GM18498 (cell line): Measurements from ENCODE around the gene NMNAT3.

Experiments used
- ATAC-seq: cut with Tn5 transposase; IDR thresholded peaks from one replicate; pipeline ENCODE4 v1.9.1; 2021; ENCODE audit warnings: mild to moderate bottlenecking, moderate library complexity; ENCODE audit not compliant: unreplicated experiment

NMNAT3 gene

DNA sequence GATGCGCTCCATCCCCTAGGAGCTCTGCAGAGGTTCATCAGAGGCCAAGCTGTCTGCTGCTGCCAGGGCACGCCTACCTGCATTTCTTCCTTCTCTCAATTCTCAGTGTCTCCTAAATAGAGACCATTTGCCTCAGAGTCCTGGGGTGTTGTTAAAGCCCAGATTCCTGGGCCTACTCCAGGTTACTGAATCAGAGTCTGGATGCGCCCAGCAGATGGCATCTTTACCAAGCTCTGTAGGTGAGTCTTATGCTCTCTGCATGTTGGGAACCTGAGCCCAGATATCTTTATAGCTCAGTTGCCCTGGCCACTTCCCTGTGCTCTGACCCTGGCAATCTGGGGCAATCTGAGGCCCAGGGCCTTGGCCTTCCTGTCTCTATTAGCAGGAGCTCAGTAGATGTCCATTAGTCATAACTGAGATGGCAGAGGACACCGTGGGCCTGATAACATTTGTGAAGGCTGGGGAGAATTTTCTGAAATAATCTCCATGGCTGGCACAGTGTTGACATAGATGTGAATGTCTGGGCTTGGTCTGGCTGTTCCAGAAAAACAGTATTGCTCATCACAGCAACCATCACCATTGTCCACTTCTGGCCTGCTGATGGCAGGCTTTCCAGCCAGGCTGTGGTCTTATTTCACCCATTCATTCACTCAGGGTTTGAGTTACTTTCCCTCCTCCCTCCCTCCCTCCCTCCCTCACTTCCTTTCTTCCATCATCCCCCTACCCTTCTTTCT, 125.0 kb downstream of the NMNAT3 start:
- no peak for ATAC-seq

DNA sequence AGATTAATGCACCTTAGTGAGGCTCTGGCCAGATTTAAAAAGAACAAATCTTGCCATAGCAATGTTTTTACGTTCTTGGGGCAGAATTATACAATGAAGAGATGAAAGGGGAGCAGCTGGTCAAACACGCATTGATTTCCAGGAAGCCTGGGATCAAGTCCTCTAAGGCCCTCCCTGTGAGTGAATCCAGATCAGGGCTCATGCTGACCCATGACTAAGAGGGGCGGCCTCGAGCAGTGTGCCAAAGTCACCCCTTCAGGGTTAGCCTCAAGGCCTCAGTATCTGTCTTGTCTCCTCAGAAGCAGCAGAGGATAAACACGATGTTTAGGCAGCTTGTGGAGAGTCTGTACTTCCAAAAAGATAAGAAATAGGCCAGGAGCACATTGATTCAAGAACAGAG, 129.0 kb downstream of the NMNAT3 start:
- ATAC-seq: no peak

DNA sequence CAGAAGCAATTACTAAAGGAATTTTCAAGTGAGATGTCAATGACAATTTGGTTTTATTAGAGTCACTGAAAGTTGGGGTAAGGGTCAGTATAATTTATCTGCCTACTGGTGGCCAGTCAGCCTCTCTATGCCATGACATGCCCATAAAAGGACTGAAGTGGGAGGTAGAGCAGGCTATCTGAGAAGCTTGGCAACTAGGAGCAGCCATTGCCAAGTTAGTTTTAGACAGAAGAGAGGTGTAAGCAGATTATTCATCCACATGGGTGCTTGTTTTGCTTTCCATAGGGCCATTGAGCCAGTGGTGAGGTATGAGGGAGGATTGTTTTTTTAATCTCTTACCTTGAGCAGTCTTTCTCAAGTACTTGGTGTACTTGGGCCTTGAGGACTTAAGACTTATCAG, 130.1 kb downstream of the NMNAT3 start:
- ATAC-seq: no peak

DNA sequence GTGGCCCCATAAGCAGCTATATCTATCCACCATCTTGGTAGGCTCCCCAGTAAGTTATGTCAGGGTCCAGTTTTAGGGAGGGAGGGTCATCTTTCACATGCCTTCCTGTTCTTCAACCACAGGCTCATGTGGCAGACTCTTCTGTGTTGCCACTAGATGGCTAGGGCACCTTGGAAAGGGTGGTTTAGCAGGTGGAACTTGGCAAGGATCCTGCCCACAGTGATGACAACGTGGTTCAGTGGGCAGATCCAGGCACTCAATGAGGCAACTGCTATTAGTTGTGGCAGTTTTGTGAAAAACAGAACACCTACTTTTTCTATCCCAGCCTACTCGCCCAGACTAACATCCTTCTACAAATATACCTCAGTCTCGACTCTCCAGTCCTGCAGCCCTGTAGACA, 131.0 kb downstream of the NMNAT3 start:
- ATAC-seq: no peak

DNA sequence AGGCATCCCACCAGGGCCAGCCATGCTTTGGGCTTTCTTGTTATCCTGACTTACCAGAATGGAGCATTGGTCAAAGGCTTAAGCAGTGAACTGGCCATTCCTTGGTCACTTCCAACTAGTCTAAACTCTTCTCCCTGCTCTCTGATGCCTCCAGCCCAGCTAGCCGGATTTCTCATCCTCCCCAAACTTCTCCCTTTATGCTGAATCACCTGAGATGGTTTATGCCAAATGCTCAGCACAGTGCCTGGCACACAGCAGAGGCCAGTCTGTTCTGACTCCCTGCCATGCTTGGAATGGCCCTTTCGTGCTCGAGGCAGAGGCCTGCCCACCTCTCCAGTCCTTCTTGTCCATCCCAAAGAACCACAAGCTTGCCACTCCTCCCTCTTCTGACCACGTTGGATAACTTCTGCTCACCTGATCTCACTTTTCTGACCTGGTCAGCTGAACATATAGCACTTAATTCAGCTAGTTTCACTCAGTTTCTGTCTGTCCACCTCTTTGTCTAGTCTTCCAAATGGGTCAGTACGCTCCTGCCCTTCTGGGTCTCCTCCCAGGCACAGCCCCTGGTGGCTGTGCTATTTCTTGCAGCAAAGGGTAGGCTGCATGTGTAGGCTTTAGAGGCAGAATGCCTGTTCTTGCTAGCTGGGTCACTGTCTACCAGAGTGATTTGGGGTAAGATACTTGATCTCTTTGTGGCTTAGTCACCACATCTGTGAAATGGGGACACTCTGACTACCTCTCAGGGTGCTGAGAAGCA, 136.1 kb downstream of the NMNAT3 start:
- no peak for ATAC-seq

DNA sequence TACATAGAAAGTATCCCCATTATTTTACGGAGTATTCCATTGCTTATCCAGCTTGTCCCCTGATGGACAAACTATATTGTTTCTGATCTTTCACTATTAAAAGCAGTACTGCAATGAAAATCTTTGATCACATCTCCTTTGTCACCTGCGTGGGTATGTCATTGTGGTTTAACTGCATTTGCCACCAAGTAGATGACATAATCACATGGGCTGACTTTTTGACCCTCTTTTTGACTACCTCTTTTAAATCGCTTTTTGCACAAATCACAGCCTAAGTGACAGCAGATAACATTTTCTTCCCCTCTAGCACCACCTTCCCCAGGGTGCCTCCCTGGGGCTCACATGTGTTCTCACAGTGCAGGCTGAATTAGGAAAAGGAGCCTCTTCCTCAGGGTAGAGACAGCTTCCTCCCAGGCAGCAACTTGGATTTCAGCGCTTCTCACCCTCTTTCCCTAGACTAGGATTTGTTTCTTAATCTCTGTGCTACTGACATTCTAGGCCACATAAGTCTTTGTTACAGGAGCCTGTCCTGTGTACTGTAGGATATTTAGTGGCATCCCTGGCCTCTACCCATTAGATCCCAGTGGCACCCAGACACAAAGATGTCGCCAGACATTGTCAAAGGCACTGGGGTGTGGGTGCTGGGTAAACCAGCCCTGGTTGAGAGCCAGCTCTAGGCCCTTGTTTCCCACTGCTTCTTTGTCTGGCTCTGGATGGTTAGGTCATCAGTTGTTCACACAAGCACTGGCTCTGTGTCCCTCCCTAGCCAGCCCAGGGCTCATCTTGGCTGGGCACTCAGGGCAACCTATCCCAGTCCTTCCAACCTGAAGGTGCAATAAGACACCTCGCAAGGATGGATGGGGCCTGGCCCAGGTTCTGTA, 136.9 kb downstream of the NMNAT3 start:
- no peak for ATAC-seq

DNA sequence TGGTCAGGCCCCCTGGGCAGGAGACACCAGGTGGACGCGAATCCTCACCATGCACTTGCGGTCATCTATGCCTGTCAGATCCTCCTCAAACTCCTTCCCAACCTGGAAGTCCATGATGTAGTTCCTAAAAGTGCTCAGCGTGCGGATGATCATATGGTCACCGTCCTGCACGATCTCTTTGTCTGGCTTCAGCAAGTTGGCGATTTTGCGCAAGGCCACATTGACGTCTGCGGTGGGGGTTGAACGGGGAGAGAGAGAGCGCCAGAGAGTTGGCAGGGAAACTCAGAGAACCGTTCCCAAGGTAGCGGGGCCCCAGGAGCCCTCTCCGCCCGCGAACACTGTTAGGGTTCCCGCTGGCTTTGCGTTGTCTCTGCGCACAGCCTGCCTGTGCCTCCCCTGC, 139.0 kb downstream of the NMNAT3 start:
- no peak for ATAC-seq

DNA sequence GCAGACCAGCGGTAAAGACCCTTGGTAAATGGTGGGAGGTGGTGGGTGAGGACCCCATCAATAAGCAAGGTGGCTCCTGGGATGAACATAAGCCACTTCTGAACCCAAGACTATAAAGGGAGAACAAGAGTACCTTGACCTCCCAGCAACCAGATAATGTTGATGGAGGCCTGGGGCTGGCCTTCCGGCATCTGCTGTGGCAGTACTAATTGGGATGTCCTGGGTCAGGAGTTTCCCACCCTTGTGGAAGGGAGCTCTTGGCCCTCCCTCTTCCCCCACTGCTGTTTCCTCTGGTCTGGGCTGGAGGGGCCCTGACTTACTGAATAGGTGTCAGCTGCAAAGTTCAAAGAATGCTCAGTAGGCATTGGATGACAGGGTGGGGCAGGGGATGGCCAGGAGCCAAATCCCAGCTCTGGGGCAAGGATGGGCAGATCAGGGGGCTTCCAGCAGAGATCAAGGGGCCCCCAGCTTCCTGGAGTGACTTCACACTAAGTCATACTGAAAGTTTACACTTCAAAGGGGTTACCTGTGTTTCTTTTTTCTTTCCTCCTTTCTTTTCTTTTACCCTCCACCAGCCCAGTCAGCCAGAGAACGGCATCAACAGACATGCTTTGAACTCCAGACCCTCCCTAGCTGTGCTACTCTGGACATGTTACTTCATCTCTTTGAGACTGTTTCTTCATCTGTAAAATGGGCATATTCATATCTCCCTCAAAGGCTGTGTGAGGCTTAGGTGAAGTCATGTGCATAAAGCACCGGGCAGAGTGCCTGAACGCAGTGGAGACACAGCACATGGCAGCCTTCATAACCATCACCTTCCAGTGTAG, 139.8 kb downstream of the NMNAT3 start:
- ATAC-seq: no peak

DNA sequence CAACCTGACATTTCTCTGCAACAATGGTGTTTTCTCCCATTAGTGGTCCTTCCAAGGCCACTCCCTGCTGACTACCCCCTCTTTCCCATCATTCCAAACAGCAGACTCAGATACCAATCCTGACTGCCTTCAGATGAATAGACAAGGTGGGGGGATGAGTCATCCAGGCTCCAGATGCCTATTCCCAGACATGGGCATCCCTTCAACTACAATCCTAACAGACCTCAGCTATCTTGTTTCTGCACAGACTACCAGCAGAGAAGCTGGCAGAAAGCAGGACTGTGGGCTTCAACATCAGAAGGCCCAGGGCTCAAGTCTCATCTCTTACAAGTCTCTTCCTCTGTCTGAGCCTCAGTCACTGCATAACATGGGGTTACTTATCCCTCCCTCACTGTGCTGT, 140.4 kb downstream of the NMNAT3 start:
- ATAC-seq: no peak

DNA sequence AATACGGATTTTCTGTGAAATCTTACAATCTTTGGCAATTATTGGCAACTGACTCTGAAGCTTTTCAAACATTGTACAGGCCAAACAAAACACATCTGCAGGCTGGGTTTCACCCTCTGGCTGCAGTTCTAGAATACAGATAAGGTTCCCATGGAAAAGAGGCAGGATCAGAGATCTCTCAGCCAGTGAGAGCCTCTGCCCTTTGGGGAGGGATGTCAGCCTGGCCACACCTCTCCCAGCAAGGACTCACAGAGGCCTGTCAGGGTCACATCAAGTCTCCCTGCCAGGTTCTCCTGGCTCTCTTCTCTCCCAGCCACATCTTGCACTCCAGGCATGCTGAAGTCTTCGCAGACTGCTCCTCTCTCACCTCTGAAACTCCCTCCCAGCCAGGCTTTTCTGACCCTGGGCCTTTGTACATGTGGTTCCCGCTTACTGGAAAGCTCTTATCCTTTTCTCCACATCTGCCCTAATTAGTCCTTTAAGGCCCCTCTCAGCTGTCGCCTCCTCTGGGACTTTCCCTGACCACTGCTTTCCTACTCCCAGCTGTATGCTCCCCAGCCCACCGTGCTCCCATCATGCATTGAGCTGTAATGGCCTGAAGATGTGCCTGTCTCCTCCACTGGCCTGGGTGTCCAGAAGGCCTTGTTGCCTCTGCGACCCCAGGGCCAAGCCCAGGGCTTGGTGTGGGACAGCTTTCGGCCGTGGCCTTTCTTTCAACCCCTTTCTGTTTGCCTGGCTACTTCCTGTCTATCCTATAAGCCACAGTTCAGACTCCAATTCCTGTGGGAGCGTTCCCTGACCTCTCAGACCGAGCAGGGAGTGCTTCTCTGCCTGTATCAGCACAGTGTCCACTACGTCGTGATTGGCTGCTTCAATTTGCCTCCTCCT, 142.5 kb downstream of the NMNAT3 start:
- no peak for ATAC-seq

DNA sequence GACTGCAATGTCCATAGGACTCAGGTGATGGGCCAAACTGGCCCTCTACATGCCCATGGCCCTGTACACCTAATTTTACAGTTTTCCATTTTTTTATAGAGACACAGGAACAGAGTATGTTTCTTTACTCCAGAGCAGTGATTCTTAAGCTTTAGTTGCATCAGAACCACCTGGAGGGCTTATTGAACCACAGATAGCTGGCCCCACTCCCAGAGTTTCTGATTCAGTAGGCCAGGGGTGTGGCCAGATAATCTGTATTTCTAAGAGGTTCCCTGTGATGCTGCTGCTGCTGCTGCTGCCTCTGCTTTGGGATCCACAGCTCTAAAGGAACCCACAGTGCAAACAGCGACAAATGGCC, 143.3 kb downstream of the NMNAT3 start:
- ATAC-seq: peak; percentile 74

DNA sequence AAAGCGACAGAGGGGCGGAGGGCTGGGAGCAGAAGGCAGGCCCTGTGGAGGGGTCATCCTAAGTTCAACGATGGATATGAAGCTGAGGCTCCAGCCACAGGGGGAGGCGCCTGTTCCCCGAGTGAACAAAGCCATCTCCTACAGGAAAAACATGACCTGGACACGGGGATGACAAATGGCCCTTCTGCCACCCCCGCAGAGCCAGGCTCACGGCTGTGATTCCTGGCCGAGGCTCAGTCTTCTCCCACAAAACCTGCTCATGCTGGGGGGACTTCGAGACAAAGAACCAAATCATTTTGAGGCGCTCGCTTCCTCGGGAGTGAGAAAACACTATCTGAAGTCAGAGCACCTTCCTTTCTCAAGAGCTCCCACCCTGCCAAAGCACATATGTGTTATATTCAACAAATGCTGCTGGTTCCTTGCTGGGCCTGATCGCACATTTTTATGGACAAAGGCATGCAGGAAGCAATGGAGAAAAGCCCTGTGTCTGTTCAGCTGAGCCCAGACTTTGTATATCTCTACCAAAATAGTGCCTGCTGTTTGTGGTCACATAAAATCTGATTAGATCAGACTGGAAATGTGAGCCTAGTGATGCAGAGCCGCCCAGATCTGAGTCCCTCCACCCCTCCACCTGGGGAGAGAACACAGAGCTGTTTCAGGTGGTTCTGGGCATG, 143.9 kb downstream of the NMNAT3 start:
- peak; percentile 35 for ATAC-seq

DNA sequence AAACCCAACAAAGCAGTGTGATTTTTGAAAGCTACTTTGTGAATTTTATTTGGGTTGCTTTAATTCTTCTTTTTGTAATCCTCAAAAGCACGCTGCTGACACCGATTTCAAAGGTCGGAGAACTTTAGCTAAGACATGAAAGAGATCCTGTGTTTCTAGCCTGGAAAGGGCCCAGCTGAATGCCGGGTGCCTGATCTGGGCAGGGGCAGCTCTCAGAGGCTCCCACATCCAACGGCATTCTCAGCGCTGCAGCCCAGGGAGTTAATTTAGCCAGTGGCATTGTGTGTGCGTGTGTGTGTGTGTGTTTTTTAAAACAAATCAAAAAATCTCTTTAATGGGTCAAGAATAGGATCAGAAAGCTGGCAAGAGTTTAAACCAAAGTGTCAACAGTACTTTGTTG, 144.8 kb downstream of the NMNAT3 start:
- no peak for ATAC-seq

DNA sequence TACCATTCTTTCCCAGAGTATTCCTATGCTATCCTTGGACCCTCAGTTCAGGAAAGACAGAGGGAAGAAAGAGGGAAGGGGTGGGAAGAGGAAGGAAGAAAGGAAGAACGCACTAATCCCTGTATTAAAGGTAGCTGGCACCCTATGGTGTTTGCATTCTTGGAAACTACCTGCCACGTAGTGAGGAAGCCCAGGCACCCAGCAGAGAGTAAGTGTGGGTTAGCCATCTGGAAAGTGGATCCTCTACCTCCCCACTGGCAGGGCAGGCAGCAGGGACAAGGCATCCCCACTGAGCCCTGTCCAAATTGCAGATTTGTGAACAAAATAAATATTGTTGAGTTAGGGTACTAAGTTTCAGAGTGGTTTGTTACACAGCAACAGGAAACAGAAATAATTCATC, 147.1 kb downstream of the NMNAT3 start:
- no peak for ATAC-seq

DNA sequence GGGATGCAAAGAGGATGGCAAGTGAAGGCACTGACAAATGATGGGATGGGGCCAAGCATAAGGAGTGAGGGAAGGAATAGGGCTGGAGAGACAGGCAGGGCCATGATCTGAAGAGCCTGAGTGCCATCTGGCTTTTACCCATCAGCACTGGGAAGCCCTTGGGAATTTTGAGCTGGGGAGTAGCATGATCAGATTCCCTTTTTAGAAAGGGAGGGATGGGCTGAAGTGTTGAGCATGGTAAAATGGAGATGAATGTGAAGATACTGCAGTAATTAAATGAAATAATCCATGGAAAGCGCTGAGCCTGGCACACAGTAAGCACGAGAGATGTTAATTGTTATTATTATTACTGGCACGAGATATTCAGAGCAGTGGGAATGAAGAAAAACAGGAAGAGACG, 148.1 kb downstream of the NMNAT3 start:
- no peak for ATAC-seq

DNA sequence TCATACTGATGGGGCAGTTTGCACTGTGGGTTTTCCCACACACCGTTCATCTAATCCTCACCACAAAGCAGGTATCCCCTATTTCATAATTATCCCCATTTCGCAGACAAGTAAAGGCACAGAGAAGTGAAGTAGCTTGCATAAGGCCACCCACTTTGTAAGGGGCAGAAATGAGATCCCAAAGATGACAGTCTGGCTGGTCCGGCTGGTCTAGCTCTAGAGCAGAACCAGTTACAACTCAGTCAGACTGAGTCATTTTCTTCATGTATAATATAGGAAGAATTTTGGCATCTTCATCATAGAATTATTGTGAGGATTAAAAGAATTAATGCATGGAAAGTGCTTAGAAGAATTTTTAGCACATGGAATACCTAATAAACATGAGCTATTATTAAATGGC, 148.8 kb downstream of the NMNAT3 start:
- ATAC-seq: no peak

DNA sequence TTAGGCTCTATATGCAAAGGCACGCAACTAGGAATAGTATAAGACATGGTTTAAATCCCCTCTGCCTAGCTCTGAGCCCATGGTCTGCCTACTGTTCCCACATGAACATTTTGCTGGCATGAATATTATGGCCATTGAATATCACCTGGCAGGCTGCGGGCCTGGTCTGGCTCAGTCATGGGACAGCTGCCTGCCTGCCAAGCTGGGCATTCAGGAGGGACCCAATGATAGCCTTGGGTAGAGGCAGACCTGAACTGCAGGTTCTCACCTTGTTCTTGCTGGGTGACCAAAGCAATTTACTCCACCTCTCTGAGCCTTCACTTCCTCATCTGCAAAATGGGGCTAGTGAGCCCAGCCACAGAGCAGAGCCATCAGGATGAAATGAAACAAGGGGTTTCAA, 149.5 kb downstream of the NMNAT3 start:
- no peak for ATAC-seq

DNA sequence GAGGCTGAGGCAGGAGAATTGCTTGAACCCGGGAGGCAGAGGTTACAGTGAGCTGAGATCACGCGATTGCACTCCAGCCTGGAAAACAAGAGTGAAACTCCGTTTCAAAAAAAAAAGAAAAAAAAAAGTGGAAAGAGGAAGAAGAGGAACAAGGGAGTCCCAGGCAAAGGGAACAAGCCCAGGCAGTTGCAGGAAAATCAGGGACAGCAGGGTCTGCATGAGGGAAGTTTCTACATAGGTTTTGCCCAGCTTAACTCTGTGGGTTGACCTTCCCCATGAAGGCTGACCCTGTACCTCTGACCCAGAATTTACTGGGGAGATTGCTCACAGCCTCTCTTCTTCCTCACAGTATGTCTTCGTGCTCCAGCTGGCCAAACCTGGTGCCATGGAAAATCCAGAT, 150.5 kb downstream of the NMNAT3 start:
- ATAC-seq: no peak

DNA sequence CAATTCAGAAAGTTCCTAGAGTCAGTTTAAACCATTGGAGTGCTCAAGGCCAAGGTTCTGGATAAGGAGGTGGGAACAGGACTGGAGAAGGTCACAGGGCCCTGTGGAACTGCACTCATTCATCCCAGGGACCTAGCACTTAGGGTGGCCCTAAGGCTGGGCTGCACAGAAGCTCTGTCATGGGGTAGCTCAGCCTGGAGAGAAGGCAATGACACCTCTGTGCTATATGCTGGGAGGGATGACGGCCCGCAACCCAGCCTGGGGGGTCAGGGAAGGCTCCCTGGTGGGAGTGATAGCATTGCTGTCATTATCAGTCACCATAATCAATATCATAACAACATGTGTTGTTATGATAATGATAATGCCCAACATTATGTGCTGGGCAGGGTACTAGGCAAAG, 151.6 kb downstream of the NMNAT3 start:
- ATAC-seq: no peak
